Body of pancreas (tissue), 4 donors: ENCODE results near the gene PRF1.

Source experiments
- POLR2A ChIP-seq, 3 donors: fragments of 450-650 bp; IDR thresholded peaks; one replicate each; pipeline ENCODE4 v1.6.1; 2016; ENCODE audit warnings: antibody characterized with exemption in 3 of 3, mild to moderate bottlenecking in 2 of 3
- TF ChIP-seq, protein P1 (sequence below), 7 experiments: fragments of 450-650 bp in 4 of 7; fragments of 200-600 bp in 3 of 7; sonication (generic) in 3 of 7; IDR thresholded peaks; one replicate each; pipeline ENCODE4 v1.5.1; 2016 to 2019; ENCODE audit warnings: antibody characterized with exemption in 7 of 7

DNA sequence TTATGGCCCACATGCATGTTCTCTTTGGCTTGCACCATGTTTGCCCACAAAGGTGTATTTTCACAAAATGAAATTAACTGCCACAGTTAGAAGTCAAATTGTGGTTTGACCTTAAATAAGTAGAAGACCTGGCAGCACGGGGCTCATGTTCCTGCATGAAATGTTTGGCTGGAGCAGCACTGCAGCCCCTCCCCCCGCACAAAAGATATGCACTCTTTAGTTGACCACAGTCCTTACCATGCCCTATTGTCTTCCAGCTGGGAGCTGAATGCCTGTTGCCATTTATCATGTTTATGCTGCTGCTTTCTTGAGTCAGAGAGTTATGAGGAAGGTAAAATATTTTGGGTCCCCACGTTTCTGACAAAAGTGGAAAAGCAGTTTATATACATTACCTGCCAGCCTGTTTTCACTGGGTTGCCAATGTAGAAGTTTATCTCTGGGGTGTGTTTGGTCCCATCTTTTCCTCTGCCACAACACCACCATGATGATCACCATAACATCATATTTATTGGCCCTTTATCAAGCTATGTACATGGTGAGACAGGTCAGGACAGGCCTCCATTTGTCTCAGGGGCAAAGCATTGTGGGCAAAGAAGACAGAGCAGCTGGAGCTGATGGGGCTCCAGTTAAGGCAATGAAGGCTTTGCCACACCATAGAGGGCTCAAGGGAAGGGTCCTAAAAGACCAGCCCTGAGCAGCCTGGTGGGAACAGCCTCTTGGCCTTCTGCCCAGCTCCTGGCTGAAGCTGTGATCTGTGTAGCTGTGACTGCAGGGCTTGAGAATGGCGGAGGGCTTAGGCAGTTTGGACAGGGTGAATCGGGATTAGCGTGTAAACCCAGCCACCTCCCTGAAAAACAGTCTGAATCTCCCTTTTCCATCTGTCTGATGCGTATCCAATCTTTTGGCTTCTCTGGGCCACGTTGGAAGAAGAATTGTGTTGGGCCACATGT lies 5.4 kb downstream of the PRF1 start:
- TF ChIP-seq, protein P1, sequence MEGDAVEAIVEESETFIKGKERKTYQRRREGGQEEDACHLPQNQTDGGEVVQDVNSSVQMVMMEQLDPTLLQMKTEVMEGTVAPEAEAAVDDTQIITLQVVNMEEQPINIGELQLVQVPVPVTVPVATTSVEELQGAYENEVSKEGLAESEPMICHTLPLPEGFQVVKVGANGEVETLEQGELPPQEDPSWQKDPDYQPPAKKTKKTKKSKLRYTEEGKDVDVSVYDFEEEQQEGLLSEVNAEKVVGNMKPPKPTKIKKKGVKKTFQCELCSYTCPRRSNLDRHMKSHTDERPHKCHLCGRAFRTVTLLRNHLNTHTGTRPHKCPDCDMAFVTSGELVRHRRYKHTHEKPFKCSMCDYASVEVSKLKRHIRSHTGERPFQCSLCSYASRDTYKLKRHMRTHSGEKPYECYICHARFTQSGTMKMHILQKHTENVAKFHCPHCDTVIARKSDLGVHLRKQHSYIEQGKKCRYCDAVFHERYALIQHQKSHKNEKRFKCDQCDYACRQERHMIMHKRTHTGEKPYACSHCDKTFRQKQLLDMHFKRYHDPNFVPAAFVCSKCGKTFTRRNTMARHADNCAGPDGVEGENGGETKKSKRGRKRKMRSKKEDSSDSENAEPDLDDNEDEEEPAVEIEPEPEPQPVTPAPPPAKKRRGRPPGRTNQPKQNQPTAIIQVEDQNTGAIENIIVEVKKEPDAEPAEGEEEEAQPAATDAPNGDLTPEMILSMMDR (IDR thresholded peaks at IDR 0.05), result no peak
- TF ChIP-seq POLR2A (IDR thresholded peaks at IDR 0.05), result no peak
